Spleen (tissue), 11 donors: ENCODE data around the gene EVL. TPM values are rescaled to one million over a fixed set of nuclear protein-coding genes. Genes with fewer than 3 reads are reported as not detected.

Experiments
- DNase-seq: peaks from one replicate; pipeline ENCODE4 v3.0.0-alpha.2; 2020
- H3K27ac ChIP-seq, 8 donors: fragments of 200-600 bp; sonication (generic) in 7 of 8; 1 replicate in 4 of 8; 2 replicates in 4 of 8; pipeline versions ENCODE4 v1.5.0 to v1.8.0; 2016 to 2021; ENCODE audit warnings: inconsistent platforms in 4 of 8, mild to moderate bottlenecking in 4 of 8, moderate library complexity in 1 of 8
- H3K27me3 ChIP-seq, 7 donors: fragments of 200-600 bp; sonication (generic) in 6 of 7; replicated peaks in 1 of 7; 1 replicate in 4 of 7; 2 replicates in 3 of 7; pipeline versions ENCODE4 v1.5.0 to v1.8.0; 2016 to 2021; ENCODE audit warnings: inconsistent platforms in 3 of 7, mild to moderate bottlenecking in 1 of 7
- H3K36me3 ChIP-seq, 6 donors: fragments of 200-600 bp; sonication (generic) in 5 of 6; 1 replicate in 4 of 6; 2 replicates in 2 of 6; pipeline versions ENCODE4 v1.5.0 to v1.8.0; 2016 to 2021; ENCODE audit warnings: inconsistent platforms in 2 of 6
- H3K4me1 ChIP-seq, 6 donors: fragments of 200-600 bp; sonication (generic) in 5 of 6; 1 replicate in 3 of 6; 2 replicates in 3 of 6; pipeline versions ENCODE4 v1.5.0 to v1.8.0; 2016 to 2021; ENCODE audit warnings: inconsistent platforms in 3 of 6
- H3K4me3 ChIP-seq, 8 donors: fragments of 200-600 bp; sonication (generic) in 7 of 8; 1 replicate in 4 of 8; 2 replicates in 4 of 8; pipeline versions ENCODE4 v1.5.0 to v1.8.0; 2016 to 2021; ENCODE audit warnings: inconsistent platforms in 4 of 8, mild to moderate bottlenecking in 4 of 8, moderate library complexity in 2 of 8
- H3K9me3 ChIP-seq, 8 donors: fragments of 200-600 bp; sonication (generic) in 7 of 8; 1 replicate in 4 of 8; 2 replicates in 4 of 8; pipeline versions ENCODE4 v1.5.0 to v1.8.0; 2016 to 2021; ENCODE audit warnings: inconsistent platforms in 4 of 8
- CTCF ChIP-seq, 11 experiments: fragments of 200-600 bp in 7 of 11; fragments of 450-650 bp in 4 of 11; sonication (generic) in 4 of 11; IDR thresholded peaks in 8 of 11; conservative IDR thresholded peaks in 3 of 11; 1 replicate in 7 of 11; 2 replicates in 4 of 11; pipeline versions ENCODE4 v1.4.0 to v1.8.0; 2016 to 2021; ENCODE audit warnings: antibody characterized with exemption in 11 of 11, inconsistent platforms in 4 of 11, mild to moderate bottlenecking in 1 of 11
- POLR2A ChIP-seq, 3 donors: fragments of 450-650 bp; IDR thresholded peaks; one replicate each; pipeline ENCODE4 v1.5.1; 2017; ENCODE audit warnings: antibody characterized with exemption in 3 of 3, mild to moderate bottlenecking in 1 of 3
- POLR2AphosphoS5 ChIP-seq, 3 donors: sonication (generic); formaldehyde crosslinking; IDR thresholded peaks; one replicate each; pipeline ENCODE4 v1.5.1; 2017; ENCODE audit warnings: antibody characterized with exemption in 3 of 3
- WGBS, 5 donors: extraction: QIAGEN DNeasy Blood & Tissue Kit in 3 of 5; methylation state at CpG; one replicate each; pipeline versions ENCODE4 v1.1.5 to v1.1.7; 2013 to 2018; 5-methylcytosine and 5-hydroxymethylcytosine counted together
- intact Hi-C: fragments of 100-400 bp; cut with DNase I; formaldehyde crosslinking; loops from one replicate; pipeline ENCODE4 v1.15.0; 2023; ENCODE audit warnings: low total_unique reads
- polyA plus RNA-seq, 3 donors: library from polyadenylated mRNA; stranded (reverse); fragments of 200-250 nt; gene quantifications; one replicate each; pipeline ENCODE4 v1.2.1, GENCODE V29; 2013
- total RNA-seq, 7 donors: library from RNA; depleted of rRNA in 3 of 7; stranded (reverse); fragments of >200 nt in 3 of 7; fragmentation: NEBNext Ultra II Directional in 4 of 7; extraction: Animal tissue kit (Norgen Biotek cat#: 25700) in 4 of 7; gene quantifications; one replicate each; pipeline versions ENCODE4 v1.1.0 to v1.2.1, GENCODE V29; 2016 to 2021
- donor health status: healthy with polysubstance abuse.
- donor health status: DM: no; HTN: no; CAD: no; lungs with moderate emphysema.
- donor health status: DM: no; HTN: no; CAD: no.
- donor health status: Bipolar disorder and iron deficiency.
- donor health status: healthy.
- donor health status: DM: no; HTN: no; CAD: no.
- donor health status: DM: yes; HTN: yes; CAD: no.

EVL gene
- total and polyA plus RNA-seq, 10 donors = 169 to 336 (median 271) TPM

- no peak for DNase-seq
- Histone ChIP-seq H3K27me3 (no peaks in the 10 kb centered on the region), H3K9me3 (no peaks in the 10 kb centered on the region), H3K36me3 (peaks cover 0 to 100% (median 59%) of the 10 kb centered on the region in 6 donors), H3K27ac (no peak overlapping the region), H3K4me3 (no peak overlapping the region), H3K4me1 (peaks cover 0 to 100% (median 19%) of the 10 kb centered on the region in 6 donors)
- TF ChIP-seq POLR2AphosphoS5 (IDR thresholded peaks at IDR 0.05) (no peak), POLR2A (IDR thresholded peaks at IDR 0.05) (no peak), CTCF (IDR thresholded peaks at IDR 0.05 in 8 of 11, conservative IDR thresholded peaks at IDR 0.05 in 3 of 11) (no peak)
- whole genome bisulfite sequencing, 5 donors = 86 to 97% (median 93%) methylated on average over 3 of the region's 3 CpGs
- intact Hi-C loops = no loop called here
Observed at GRCh38 chr14:100096656-100097055, 31.4 kb downstream of the EVL start.

GRCh38 chr14:100098171-100098570, 32.9 kb downstream of the EVL start:
- Histone ChIP-seq H3K27ac (no peak overlapping the region), H3K27me3 (no peaks in the 10 kb centered on the region), H3K4me1 (peaks cover 11 to 100% (median 33%) of the 10 kb centered on the region in 6 donors), H3K36me3 (peaks cover 0 to 100% (median 55%) of the 10 kb centered on the region in 6 donors), H3K4me3 (no peak overlapping the region), H3K9me3 (no peaks in the 10 kb centered on the region)
- intact Hi-C loops = no loop called here
- TF ChIP-seq POLR2AphosphoS5 (IDR thresholded peaks at IDR 0.05) (peak in 1 of 3 donors; percentile 11), CTCF (IDR thresholded peaks at IDR 0.05 in 8 of 11, conservative IDR thresholded peaks at IDR 0.05 in 3 of 11) (no peak)
- 89 to 96% (median 94%) methylated on average over 8 of the region's 8 CpGs for WGBS, 5 donors
- DNase-seq = no peak

GRCh38 chr14:100100032-100100703, 34.9 kb downstream of the EVL start:
- intact Hi-C loops = loop anchor here (10.0 kb wide), 1 partner anchor 45 kb away; no protein-coding TSS in a partner anchor
- H3K27ac ChIP-seq = no peak overlapping the region
- DNase-seq = no peak

More at GRCh38 chr14:100100032-100100703, 34.9 kb downstream of the EVL start:
- 91 to 94% (median 93%) methylated on average over 14 of the region's 14 CpGs for WGBS, 5 donors
- Histone ChIP-seq H3K27me3 (no peaks in the 10 kb centered on the region), H3K36me3 (peaks cover 0 to 99% (median 50%) of the 10 kb centered on the region in 6 donors), H3K4me3 (no peak overlapping the region), H3K9me3 (no peaks in the 10 kb centered on the region), H3K4me1 (peaks cover 27 to 100% (median 45%) of the 10 kb centered on the region in 6 donors)
- TF ChIP-seq POLR2AphosphoS5 (IDR thresholded peaks at IDR 0.05) (no peak), POLR2A (IDR thresholded peaks at IDR 0.05) (no peak), CTCF (IDR thresholded peaks at IDR 0.05 in 8 of 11, conservative IDR thresholded peaks at IDR 0.05 in 3 of 11) (no peak)
